NCI-H1105 (cell line): ENCODE measurements around the gene ZCCHC8.
"Not testable (repeated sequence)": the region's sequence is repeated elsewhere in the genome, so short reads cannot be mapped to it uniquely, and the experiment has no call there.

Experiments used
- DNase-seq: peaks from one replicate; lab custom pipeline; 2025; lab: John Stamatoyannopoulos, UW

The ZCCHC8 gene

GRCh38 chr12:122500685-122501488 is at the start of gene ZCCHC8:
ZCCHC8 (minus strand) TSS chr12:122500932; CDS start chr12:122500840, 92 bp downstream.
- DNase-seq: peak; percentile 98

GRCh38 chr12:122547330-122547729 is 46.6 kb upstream of the ZCCHC8 start:
- DNase-seq: no peak

GRCh38 chr12:122545855-122546254 is 45.1 kb upstream of the ZCCHC8 start:
- no peak for DNase-seq

GRCh38 chr12:122544537-122544936 is 43.8 kb upstream of the ZCCHC8 start:
- no peak for DNase-seq

GRCh38 chr12:122538496-122538895 is 37.8 kb upstream of the ZCCHC8 start:
- no peak for DNase-seq

- DNase-seq: no peak
Observed at GRCh38 chr12:122537021-122537420, 36.3 kb upstream of the ZCCHC8 start.

- DNase-seq: no peak
Observed at GRCh38 chr12:122533856-122534255, 33.1 kb upstream of the ZCCHC8 start.

GRCh38 chr12:122528992-122529391 is 28.3 kb upstream of the ZCCHC8 start:
- DNase-seq: no peak

- DNase-seq: no peak
Observed at GRCh38 chr12:122528582-122528981, 27.9 kb upstream of the ZCCHC8 start.

- DNase-seq: no peak
Observed at GRCh38 chr12:122527478-122527944, 26.8 kb upstream of the ZCCHC8 start.

- peak; percentile 100 for DNase-seq
Observed at GRCh38 chr12:122526683-122527477, 26.1 kb upstream of the ZCCHC8 start, which contains the start of the genes KNTC1 and RSRC2. KNTC1 (plus strand) TSS chr12:122527249; CDS start chr12:122530064, 2,815 bp downstream. RSRC2 (minus strand) TSS chr12:122526936; CDS start chr12:122526853, 83 bp downstream.

- DNase-seq: no peak
Observed at GRCh38 chr12:122523846-122524718, 23.4 kb upstream of the ZCCHC8 start.

GRCh38 chr12:122523280-122523679 is 22.5 kb upstream of the ZCCHC8 start:
- DNase-seq: no peak

- no peak for DNase-seq
Observed at GRCh38 chr12:122520676-122521075, 19.9 kb upstream of the ZCCHC8 start.

- no peak for DNase-seq
Observed at GRCh38 chr12:122519418-122519817, 18.7 kb upstream of the ZCCHC8 start.

- DNase-seq: no peak
Observed at GRCh38 chr12:122518908-122519307, 18.2 kb upstream of the ZCCHC8 start.

- DNase-seq: no peak
Observed at GRCh38 chr12:122517877-122518276, 17.1 kb upstream of the ZCCHC8 start.

- DNase-seq: no peak
Observed at GRCh38 chr12:122516544-122517361, 16.0 kb upstream of the ZCCHC8 start.

- no peak for DNase-seq
Observed at GRCh38 chr12:122515275-122515674, 14.5 kb upstream of the ZCCHC8 start.

GRCh38 chr12:122513660-122514059 is 12.9 kb upstream of the ZCCHC8 start:
- DNase-seq: no peak

GRCh38 chr12:122513028-122513427 is 12.3 kb upstream of the ZCCHC8 start:
- DNase-seq: not testable (repeated sequence)
